ENCODE measurements around the gene CCDC196.
A peak's percentile ranks its signal among the peaks of the same experiment; 100 is the strongest.
"Not testable (repeated sequence)": the region's sequence is repeated elsewhere in the genome, so short reads cannot be mapped to it uniquely, and the experiment has no call there.

Gene CCDC196

DNA sequence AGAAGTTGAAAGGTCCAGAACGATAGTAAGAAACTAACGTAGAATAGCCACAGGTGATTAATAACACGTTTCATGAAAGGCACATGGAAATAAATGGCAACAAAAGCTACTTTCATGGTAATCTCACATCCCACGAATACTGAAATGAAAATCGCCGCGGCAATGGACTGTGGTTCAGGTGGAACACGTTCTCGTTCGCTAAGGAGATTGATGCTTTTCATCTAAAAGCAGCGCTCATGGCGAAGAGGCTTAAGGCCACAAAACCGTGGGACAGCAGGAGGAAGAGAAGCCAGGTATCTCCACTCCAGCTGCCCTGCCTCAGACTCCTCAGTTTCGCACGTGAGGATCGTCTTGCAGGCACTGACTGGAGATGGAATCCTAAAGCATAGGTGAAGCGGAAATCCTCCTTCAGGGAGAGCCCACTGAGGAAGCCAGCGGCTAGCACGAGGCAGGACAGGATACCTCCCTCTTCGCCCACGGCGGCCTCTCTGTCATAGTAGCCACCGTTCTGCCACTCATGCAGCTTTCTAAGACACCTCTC lies 21.1 kb downstream of the CCDC196 start:
- Mint-ChIP-seq H3K4me1 (peaks cover 10% of the 10 kb centered on the region), H3K36me3 (peaks cover 1% of the 10 kb centered on the region), H3K27me3 (no peaks in the 10 kb centered on the region)

DNA sequence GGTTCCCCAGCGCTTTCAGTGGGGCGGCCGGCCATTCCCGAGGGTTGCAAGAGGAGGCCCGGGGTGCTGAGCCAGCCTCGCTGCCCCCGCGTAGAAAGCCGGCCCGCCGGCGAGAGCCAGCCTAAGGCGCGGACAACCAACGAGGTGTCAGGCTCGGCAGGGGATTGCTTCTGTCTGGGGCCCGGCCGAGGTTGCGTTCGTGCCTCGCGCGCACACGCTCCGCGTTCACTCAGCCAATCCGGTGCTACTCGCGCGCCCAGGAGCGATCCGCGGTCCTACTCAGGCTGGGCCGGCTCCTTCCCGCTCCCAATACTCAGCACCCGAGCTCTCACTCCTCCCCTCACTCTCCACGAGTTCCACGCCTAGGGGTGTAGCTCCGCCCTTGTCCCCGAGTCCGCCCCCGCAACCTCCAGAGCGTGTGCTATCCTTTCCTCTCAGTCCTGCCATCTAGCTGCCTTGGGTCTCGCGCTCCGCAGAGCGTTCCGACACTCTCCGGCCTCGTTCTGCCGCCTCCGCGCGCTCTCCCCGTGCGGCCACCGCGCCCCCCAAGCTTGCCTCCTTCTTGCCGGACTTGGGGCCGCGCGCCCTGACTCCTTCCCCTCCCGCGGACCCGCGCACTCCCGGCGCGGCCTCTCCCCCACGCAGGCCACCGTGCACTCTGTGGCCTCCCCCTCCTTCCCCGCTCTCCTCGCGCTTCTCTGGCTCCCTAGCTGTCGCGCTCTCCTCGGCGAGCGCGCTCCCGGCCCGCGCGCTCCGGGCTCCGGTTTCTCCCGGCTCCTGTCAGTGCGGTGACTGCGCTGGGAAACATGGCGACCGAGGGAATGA lies 21.8 kb downstream of the CCDC196 start, which contains the start of gene GPHN:
Gene GPHN (plus strand): TSS at position 426 of the 825 bp plus-strand sequence.
- peaks cover 10% of the 10 kb centered on the region for H3K4me1 Mint-ChIP-seq
- DNase-seq (ENCODE audit: low spot score in 2 of 2): peak; percentile 71 to 80
- ATAC-seq (ENCODE audit: low read depth): peak; percentile 79
- H3K4me3 Mint-ChIP-seq: peak within 1 kb of the TSS; percentile 98
- no peaks in the 10 kb centered on the region for H3K27me3 Mint-ChIP-seq
- peaks cover 1% of the 10 kb centered on the region for H3K36me3 Mint-ChIP-seq
- H3K9me3 Mint-ChIP-seq: no peaks in the 10 kb centered on the region
- peak within 1 kb of the TSS; percentile 91 for H3K27ac Mint-ChIP-seq

More for the DNA sequence above, 21.1 kb downstream of the CCDC196 start:
- peak overlapping the region; percentile 91 for H3K27ac Mint-ChIP-seq
- no peaks in the 10 kb centered on the region for H3K9me3 Mint-ChIP-seq
- ATAC-seq (ENCODE audit: low read depth) (peak; percentile 3), DNase-seq (ENCODE audit: low spot score in 2 of 2) (no peak)
- peak overlapping the region; percentile 98 for H3K4me3 Mint-ChIP-seq

DNA sequence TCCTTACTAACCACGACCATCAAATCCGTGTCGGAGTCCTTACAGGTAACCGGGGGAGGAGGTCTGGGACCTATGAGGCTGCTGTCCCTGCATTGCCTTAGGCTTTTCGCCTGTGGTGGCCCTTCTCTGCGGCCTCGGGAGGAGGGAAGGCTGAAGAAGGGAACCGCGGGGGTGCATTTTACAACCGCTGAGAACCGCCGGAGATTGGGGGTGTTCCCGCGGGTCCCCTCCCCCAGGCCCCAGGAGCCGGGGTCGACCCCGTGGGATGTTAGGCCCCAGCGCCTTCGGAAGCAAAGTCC lies 22.3 kb downstream of the CCDC196 start:
- ATAC-seq (ENCODE audit: low read depth): peak; percentile 1
- Mint-ChIP-seq H3K36me3 (no peaks in the 10 kb centered on the region), H3K27ac (peak overlapping the region; percentile 91), H3K4me1 (peaks cover 11% of the 10 kb centered on the region), H3K9me3 (no peaks in the 10 kb centered on the region), H3K4me3 (peak overlapping the region; percentile 98), H3K27me3 (no peaks in the 10 kb centered on the region)
- no peak for DNase-seq (ENCODE audit: low spot score in 2 of 2)

DNA sequence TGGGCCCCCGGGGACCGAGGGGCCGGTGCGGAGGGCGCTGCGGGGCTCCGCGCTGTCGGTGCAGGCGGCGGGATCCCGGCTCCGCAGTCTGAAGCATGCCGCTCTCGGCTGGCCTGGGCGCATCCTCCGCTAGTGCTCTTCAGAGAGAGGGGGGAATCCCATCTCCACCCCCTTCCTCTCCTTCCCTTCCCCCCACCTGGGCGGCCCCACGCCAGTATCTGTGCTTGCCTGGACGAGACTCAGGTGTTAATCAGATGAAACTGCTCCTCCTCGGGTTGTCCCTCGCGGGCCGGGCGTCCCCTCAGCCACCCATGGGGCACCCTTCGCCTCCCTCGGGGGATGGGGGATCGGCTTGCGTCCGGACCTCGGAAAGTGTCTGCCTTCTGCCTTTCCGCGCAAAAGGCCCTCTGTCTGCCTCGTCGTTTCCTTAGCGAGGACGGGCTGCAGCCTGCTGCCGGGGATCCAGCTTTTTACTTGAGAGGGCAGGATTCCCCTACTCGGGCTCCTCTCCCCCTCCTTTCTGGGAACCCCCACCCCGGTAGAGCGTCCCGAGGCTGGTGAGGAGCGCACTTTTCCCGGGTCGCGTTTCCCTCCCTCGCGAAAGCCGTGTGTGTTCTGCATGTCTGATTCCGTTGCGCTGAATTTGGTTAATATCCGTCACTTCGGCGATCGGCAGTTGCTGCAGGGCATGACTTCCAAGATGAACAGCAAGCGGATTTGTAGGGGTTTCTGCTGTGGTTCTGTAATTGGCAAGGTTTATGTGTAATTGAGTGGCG lies 22.9 kb downstream of the CCDC196 start:
- Mint-ChIP-seq H3K36me3 (no peaks in the 10 kb centered on the region), H3K27me3 (no peaks in the 10 kb centered on the region), H3K9me3 (no peaks in the 10 kb centered on the region), H3K27ac (no peak overlapping the region), H3K4me3 (peak overlapping the region; percentile 98), H3K4me1 (peaks cover 11% of the 10 kb centered on the region)
- DNase-seq (ENCODE audit: low spot score in 2 of 2): peak; percentile 32 to 44
- ATAC-seq (ENCODE audit: low read depth): peak; percentile 23

DNA sequence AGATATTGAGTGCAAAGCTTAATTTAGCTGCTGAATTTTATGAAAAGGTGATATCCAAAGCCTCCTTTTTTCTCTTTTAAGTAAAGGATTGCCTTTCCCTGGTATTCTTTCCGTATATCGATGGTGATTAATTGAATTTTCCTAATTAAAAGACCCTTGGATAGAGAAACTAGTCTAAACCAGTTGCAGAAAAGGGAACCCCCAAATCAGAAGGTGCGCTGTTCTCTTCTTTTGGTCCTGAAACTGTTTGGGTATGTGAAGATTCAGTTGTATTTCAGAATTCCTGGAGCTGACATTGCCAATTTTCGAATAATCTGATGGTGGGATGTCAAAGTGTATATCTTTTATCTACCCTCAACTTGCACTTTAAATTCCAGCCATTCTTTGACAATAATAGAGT lies 23.7 kb downstream of the CCDC196 start:
- ATAC-seq (ENCODE audit: low read depth) (no peak), DNase-seq (ENCODE audit: low spot score in 2 of 2) (no peak)
- Mint-ChIP-seq H3K27ac (no peak overlapping the region), H3K4me3 (peak overlapping the region; percentile 38), H3K36me3 (no peaks in the 10 kb centered on the region), H3K27me3 (no peaks in the 10 kb centered on the region), H3K4me1 (peaks cover 11% of the 10 kb centered on the region), H3K9me3 (no peaks in the 10 kb centered on the region)

DNA sequence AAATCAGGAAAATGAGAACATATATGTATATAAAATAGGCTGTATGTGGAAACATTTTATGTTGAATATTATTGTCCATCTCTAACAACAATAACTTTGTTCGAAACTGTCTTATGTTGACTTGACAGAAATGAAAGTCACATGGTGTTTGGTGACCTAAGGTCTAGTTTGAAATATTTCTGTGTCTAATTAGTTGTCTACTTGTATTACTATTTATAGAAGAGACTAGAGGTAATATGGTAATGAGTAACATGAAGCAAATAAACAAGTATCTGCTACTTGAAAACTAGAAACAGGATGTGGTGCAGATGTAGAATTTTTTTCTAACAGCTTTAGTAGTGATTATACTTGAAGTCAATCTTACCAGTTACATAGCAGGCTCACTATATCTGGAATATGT lies 25.7 kb downstream of the CCDC196 start:
- H3K9me3 Mint-ChIP-seq: no peaks in the 10 kb centered on the region
- no peaks in the 10 kb centered on the region for H3K36me3 Mint-ChIP-seq
- peaks cover 15% of the 10 kb centered on the region for H3K4me1 Mint-ChIP-seq
- no peak for DNase-seq (ENCODE audit: low spot score in 2 of 2)
- no peak overlapping the region for H3K27ac Mint-ChIP-seq
- no peak overlapping the region for H3K4me3 Mint-ChIP-seq
- no peak for ATAC-seq (ENCODE audit: low read depth)
- H3K27me3 Mint-ChIP-seq: no peaks in the 10 kb centered on the region

DNA sequence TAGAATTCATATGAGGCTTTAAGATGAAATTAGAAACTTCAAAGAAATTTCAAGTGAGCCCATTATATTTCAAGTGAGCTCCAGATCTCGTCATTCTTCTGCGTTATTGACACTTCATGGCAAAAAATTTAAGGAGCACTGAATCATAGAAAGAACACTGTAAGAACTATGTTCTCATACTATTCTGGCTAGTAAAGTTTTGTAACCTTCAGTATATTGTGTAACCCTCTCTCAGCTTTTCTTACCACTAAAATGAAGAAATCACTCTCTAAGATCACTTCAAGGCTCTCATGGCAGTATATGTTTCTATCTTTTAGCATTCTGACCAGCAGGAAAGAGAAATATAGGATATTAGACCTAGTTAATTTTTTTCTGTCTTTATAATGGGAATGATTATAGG lies 28.0 kb downstream of the CCDC196 start:
- H3K27ac Mint-ChIP-seq: no peak overlapping the region
- no peak for DNase-seq (ENCODE audit: low spot score in 2 of 2)
- H3K36me3 Mint-ChIP-seq: no peaks in the 10 kb centered on the region
- H3K4me3 Mint-ChIP-seq: no peak overlapping the region
- ATAC-seq (ENCODE audit: low read depth): no peak
- H3K4me1 Mint-ChIP-seq: peaks cover 23% of the 10 kb centered on the region
- no peaks in the 10 kb centered on the region for H3K27me3 Mint-ChIP-seq
- H3K9me3 Mint-ChIP-seq: no peaks in the 10 kb centered on the region

DNA sequence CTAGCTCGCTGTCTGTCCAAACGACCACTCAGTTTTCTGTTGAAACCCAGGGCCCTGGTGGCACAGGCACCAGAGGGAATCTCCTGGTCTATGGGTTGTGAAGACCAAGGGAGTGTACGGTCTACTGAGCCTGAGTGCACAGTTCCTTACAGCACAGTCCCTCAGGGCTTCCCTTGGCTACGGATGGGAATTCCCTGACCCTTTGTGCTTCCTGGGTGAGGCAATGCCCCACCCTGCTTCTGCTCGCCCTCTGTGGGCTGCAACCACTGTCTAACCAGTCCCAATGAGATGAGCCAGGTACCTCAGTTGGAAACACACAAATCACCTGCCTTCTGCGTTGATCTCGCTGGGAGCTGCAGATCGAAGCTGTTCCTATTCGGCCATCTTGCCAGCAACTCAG lies 44.4 kb downstream of the CCDC196 start:
- Mint-ChIP-seq H3K4me3 (no peak overlapping the region), H3K36me3 (no peaks in the 10 kb centered on the region), H3K27me3 (no peaks in the 10 kb centered on the region), H3K9me3 (no peaks in the 10 kb centered on the region), H3K4me1 (peaks cover 38% of the 10 kb centered on the region), H3K27ac (no peak overlapping the region)
- DNase-seq (ENCODE audit: low spot score in 2 of 2): no peak
- no peak for ATAC-seq (ENCODE audit: low read depth)

DNA sequence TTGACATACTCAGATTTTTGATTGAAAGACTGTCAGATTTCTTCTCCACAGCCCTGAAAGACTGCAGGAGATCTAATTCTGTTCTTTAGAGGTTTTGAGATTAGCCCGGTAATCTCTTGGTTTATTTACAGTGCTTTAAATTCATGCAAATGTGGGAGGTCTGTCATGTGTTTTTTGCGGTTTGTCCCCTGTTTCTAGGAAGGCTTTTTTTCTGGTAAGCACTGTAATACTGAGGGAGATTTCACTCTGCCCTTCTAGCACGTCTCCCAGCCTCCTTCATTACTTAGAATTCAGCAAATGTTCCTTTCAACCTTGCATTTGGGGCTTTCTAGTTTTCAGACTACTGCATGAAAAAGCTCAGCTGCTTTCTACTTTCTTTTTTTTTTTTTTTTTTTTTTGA lies 52.9 kb downstream of the CCDC196 start:
- no peaks in the 10 kb centered on the region for H3K36me3 Mint-ChIP-seq
- peaks cover 14% of the 10 kb centered on the region for H3K4me1 Mint-ChIP-seq
- DNase-seq (ENCODE audit: low spot score in 2 of 2): no peak
- no peak overlapping the region for H3K4me3 Mint-ChIP-seq
- H3K9me3 Mint-ChIP-seq: no peaks in the 10 kb centered on the region
- no peak overlapping the region for H3K27ac Mint-ChIP-seq
- ATAC-seq (ENCODE audit: low read depth): peak; percentile 39
- no peaks in the 10 kb centered on the region for H3K27me3 Mint-ChIP-seq

DNA sequence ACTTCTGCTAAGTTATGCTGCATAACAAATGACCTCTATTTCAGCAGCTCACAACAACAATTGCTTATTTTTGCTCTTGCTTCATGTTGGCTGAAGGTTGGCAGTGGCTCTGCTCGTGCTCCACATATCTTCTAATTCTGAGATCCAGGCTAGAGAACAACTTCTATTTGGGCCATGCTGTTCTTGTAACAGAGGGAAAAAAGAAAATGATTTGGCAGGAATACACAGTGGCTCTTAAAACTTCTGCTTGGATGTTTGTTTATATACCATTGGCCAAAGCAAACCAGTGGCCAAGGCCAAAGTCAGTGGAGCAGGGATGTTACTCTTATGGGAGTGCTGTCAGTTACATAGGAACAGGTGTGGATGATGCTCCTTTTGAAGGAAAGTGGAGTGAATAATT lies 53.9 kb downstream of the CCDC196 start:
- ATAC-seq (ENCODE audit: low read depth) (no peak), DNase-seq (ENCODE audit: low spot score in 2 of 2) (no peak)
- peaks cover 14% of the 10 kb centered on the region for H3K4me1 Mint-ChIP-seq
- H3K9me3 Mint-ChIP-seq: no peaks in the 10 kb centered on the region
- H3K36me3 Mint-ChIP-seq: no peaks in the 10 kb centered on the region
- no peak overlapping the region for H3K4me3 Mint-ChIP-seq
- H3K27ac Mint-ChIP-seq: no peak overlapping the region
- no peaks in the 10 kb centered on the region for H3K27me3 Mint-ChIP-seq

DNA sequence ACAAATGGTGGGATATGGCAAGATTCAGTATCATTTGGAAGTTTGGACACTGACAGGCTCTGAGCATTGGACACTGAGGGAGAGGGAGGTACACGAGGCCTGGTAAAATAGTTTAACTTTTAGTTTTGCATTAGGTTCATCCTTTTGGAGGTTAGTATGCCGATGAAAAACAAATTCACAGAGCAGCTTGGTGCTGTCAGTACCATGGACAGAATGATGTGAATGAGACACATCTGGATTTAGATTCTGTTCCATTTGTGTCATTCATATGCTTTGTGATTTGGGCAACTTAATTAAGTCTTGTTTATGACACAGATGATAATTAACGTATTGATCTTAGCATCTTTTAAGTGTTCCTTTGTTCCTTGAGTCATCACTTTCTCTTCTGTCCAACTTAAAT lies 55.5 kb downstream of the CCDC196 start:
- ATAC-seq (ENCODE audit: low read depth) (no peak), DNase-seq (ENCODE audit: low spot score in 2 of 2) (no peak)
- Mint-ChIP-seq H3K36me3 (no peaks in the 10 kb centered on the region), H3K4me3 (no peak overlapping the region), H3K27ac (no peak overlapping the region), H3K9me3 (no peaks in the 10 kb centered on the region), H3K4me1 (peaks cover 14% of the 10 kb centered on the region), H3K27me3 (no peaks in the 10 kb centered on the region)

DNA sequence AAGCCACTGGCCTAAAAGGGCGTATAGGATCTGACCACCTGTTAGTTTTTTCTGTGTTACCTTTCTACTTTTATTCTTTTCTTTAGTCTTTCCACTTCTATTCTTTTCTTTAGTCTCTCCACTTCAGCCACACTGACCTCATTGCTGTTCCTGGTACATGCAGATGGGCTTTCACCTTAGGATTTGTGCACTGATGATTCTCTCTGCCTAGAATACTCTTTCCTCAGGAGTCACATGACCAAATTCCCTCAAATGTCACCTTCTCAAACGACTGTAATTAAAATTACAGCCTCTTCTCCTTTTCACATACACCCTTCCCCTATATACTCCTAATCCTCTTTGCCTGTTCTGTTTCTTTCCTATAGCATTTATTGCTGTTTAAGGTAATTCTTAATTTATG lies 57.8 kb downstream of the CCDC196 start:
- H3K36me3 Mint-ChIP-seq: no peaks in the 10 kb centered on the region
- DNase-seq (ENCODE audit: low spot score in 2 of 2) (no peak), ATAC-seq (ENCODE audit: low read depth) (no peak)
- H3K27me3 Mint-ChIP-seq: no peaks in the 10 kb centered on the region
- H3K4me3 Mint-ChIP-seq: no peak overlapping the region
- peaks cover 5% of the 10 kb centered on the region for H3K4me1 Mint-ChIP-seq
- no peak overlapping the region for H3K27ac Mint-ChIP-seq
- no peaks in the 10 kb centered on the region for H3K9me3 Mint-ChIP-seq

DNA sequence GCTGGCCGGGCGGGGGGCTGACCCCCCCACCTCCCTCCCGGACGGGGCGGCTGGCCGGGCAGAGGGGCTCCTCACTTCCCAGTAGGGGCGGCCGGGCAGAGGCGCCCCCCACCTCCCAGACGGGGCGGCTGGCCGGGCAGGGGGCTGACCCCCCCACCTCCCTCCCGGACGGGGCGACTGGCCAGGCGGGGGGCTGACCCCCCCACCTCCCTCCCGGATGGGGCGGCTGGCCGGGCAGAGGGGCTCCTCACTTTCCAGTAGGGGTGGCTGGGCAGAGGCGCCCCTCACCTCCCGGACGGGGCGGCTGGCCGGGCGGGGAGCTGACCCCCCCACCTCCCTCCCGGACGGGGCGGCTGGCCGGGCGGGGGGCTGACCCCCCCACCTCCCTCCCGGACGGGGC lies 59.0 kb downstream of the CCDC196 start:
- not testable (repeated sequence) for H3K27ac Mint-ChIP-seq; H3K27me3 Mint-ChIP-seq; H3K9me3 Mint-ChIP-seq; H3K36me3 Mint-ChIP-seq; H3K4me3 Mint-ChIP-seq; ATAC-seq (ENCODE audit: low read depth); H3K4me1 Mint-ChIP-seq; DNase-seq (ENCODE audit: low spot score in 2 of 2)

DNA sequence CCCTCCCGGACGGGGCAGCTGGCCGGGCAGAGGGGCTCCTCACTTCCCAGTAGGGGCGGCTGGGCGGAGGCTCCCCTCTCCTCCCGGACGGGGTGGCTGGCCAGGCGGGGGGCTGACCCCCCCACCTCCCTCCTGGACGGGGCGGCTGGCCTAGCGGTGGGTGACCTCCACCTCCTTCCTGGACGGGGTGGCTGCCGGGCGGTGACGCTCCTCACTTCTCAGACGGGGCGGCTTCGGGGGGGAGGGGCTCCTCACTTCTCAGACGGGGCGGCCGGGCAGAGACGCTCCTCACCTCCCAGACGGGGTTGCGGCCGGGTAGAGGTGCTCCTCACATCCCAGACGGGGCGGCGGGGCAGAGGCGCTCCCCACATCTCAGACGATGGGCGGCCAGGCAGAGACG lies 59.6 kb downstream of the CCDC196 start:
- ATAC-seq (ENCODE audit: low read depth); H3K9me3 Mint-ChIP-seq; H3K4me1 Mint-ChIP-seq; H3K27me3 Mint-ChIP-seq; H3K27ac Mint-ChIP-seq; H3K36me3 Mint-ChIP-seq; DNase-seq (ENCODE audit: low spot score in 2 of 2); H3K4me3 Mint-ChIP-seq: not testable (repeated sequence)
